H1 (cell line): ENCODE results near the gene GJB3.

Experiments used
- ATF3 ChIP-seq: IDR thresholded peaks from 2 replicates; pipeline ENCODE4 v1.6.1; 2011; ENCODE audit warnings: low read depth, mild to moderate bottlenecking, low read length; ENCODE audit not compliant: insufficient read depth
- FOSL1 ChIP-seq: IDR thresholded peaks from 2 replicates; pipeline ENCODE4 v1.6.1; 2011; ENCODE audit warnings: mild to moderate bottlenecking, low read depth, low read length, moderate library complexity; ENCODE audit not compliant: insufficient read depth
- JUND ChIP-seq: IDR thresholded peaks from 2 replicates; pipeline ENCODE4 v1.6.1; 2011; ENCODE audit warnings: mild to moderate bottlenecking, improper control_type of control experiment, low read length
- POLR2A ChIP-seq, 2 experiments: IDR thresholded peaks; 1 replicate in 1 of 2; 2 replicates in 1 of 2; pipeline ENCODE4 v1.6.1; 2011; ENCODE audit warnings: low read depth in 2 of 2, low read length in 2 of 2, mild to moderate bottlenecking in 2 of 2; ENCODE audit errors: control extremely low read depth in 1 of 2
- POU5F1 ChIP-seq: IDR thresholded peaks from 2 replicates; pipeline ENCODE4 v1.6.1; 2011; ENCODE audit warnings: low read depth, mild to moderate bottlenecking, low read length, moderate library complexity
- RAD21 ChIP-seq, 2 experiments: IDR thresholded peaks in 1 of 2; conservative IDR thresholded peaks in 1 of 2; 2 replicates each; pipeline ENCODE4 v1.6.1; 2011; ENCODE audit warnings: low read depth in 2 of 2, low read length in 2 of 2, improper control_type of control experiment in 1 of 2, inconsistent platforms in 1 of 2, mild to moderate bottlenecking in 1 of 2, moderate library complexity in 1 of 2
- RFX5 ChIP-seq: IDR thresholded peaks from 2 replicates; pipeline ENCODE4 v1.6.1; 2011; ENCODE audit warnings: low read depth, low read length, improper control_type of control experiment, borderline replicate concordance
- SP1 ChIP-seq: IDR thresholded peaks from 2 replicates; pipeline ENCODE4 v1.6.1; 2011; ENCODE audit warnings: low read depth, low read length
- SP2 ChIP-seq: IDR thresholded peaks from 2 replicates; pipeline ENCODE4 v1.6.1; 2012; ENCODE audit warnings: mild to moderate bottlenecking, low read length, inconsistent platforms
- SP4 ChIP-seq: IDR thresholded peaks from 2 replicates; pipeline ENCODE4 v1.6.1; 2012; ENCODE audit warnings: low read length, inconsistent platforms
- TBP ChIP-seq: IDR thresholded peaks from 2 replicates; pipeline ENCODE4 v1.6.1; 2011; ENCODE audit warnings: low read depth, low read length, improper control_type of control experiment
- YY1 ChIP-seq: IDR thresholded peaks from 2 replicates; pipeline ENCODE4 v1.6.1; 2011; ENCODE audit warnings: low read depth, mild to moderate bottlenecking, low read length
- TF ChIP-seq, protein P1 (sequence below), 3 experiments: IDR thresholded peaks; 1 replicate in 2 of 3; 2 replicates in 1 of 3; pipeline versions ENCODE4 v1.5.1 to v1.6.1; 2011; ENCODE audit warnings: low read length in 3 of 3, mild to moderate bottlenecking in 3 of 3, inconsistent platforms in 2 of 3, low read depth in 1 of 3, moderate library complexity in 1 of 3; ENCODE audit not compliant: insufficient read depth in 1 of 3; ENCODE audit errors: control extremely low read depth in 1 of 3

DNA sequence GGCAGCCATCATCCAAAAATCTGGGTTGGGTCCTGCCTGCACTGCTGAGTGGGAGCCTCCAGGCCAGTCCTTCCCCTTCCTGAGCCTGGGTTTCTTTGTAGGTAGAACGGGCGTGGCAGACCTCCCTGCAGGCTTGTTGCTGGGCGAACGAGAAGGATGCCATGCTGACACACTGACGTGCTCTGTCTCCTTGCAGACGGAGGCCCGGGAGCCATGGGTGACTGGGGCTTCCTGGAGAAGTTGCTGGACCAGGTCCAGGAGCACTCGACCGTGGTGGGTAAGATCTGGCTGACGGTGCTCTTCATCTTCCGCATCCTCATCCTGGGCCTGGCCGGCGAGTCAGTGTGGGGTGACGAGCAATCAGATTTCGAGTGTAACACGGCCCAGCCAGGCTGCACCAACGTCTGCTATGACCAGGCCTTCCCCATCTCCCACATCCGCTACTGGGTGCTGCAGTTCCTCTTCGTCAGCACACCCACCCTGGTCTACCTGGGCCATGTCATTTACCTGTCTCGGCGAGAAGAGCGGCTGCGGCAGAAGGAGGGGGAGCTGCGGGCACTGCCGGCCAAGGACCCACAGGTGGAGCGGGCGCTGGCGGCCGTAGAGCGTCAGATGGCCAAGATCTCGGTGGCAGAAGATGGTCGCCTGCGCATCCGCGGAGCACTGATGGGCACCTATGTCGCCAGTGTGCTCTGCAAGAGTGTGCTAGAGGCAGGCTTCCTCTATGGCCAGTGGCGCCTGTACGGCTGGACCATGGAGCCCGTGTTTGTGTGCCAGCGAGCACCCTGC is 13.2 kb downstream of the GJB3 start:
- TF ChIP-seq JUND (no peak), POLR2A (IDR thresholded peaks at IDR 0.05; ENCODE audit: control extremely low read depth in 1 of 2, low read depth in 2 of 2, low read length in 2 of 2) (no peak), FOSL1 (no peak), YY1 (no peak), RFX5 (no peak), SP1 (no peak), POU5F1 (no peak), ATF3 (no peak), SP4 (no peak), SP2 (no peak), TBP (no peak), RAD21 (IDR thresholded peaks at IDR 0.05 in 1 of 2, conservative IDR thresholded peaks at IDR 0.05 in 1 of 2; ENCODE audit: low read depth in 2 of 2, low read length in 2 of 2) (no peak)
- TF ChIP-seq, protein P1, sequence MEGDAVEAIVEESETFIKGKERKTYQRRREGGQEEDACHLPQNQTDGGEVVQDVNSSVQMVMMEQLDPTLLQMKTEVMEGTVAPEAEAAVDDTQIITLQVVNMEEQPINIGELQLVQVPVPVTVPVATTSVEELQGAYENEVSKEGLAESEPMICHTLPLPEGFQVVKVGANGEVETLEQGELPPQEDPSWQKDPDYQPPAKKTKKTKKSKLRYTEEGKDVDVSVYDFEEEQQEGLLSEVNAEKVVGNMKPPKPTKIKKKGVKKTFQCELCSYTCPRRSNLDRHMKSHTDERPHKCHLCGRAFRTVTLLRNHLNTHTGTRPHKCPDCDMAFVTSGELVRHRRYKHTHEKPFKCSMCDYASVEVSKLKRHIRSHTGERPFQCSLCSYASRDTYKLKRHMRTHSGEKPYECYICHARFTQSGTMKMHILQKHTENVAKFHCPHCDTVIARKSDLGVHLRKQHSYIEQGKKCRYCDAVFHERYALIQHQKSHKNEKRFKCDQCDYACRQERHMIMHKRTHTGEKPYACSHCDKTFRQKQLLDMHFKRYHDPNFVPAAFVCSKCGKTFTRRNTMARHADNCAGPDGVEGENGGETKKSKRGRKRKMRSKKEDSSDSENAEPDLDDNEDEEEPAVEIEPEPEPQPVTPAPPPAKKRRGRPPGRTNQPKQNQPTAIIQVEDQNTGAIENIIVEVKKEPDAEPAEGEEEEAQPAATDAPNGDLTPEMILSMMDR (IDR thresholded peaks at IDR 0.05; ENCODE audit: control extremely low read depth in 1 of 3, insufficient read depth in 1 of 3, low read depth in 1 of 3, low read length in 3 of 3), result no peak
